ENCODE data around the gene ZNF141. TPM values are rescaled to one million over a fixed set of nuclear protein-coding genes. Genes with fewer than 3 reads are reported as not detected.

Gene ZNF141
- total RNA-seq, 1 experiment from 2014 or later, result not detected

- TF ChIP-seq, protein P1, sequence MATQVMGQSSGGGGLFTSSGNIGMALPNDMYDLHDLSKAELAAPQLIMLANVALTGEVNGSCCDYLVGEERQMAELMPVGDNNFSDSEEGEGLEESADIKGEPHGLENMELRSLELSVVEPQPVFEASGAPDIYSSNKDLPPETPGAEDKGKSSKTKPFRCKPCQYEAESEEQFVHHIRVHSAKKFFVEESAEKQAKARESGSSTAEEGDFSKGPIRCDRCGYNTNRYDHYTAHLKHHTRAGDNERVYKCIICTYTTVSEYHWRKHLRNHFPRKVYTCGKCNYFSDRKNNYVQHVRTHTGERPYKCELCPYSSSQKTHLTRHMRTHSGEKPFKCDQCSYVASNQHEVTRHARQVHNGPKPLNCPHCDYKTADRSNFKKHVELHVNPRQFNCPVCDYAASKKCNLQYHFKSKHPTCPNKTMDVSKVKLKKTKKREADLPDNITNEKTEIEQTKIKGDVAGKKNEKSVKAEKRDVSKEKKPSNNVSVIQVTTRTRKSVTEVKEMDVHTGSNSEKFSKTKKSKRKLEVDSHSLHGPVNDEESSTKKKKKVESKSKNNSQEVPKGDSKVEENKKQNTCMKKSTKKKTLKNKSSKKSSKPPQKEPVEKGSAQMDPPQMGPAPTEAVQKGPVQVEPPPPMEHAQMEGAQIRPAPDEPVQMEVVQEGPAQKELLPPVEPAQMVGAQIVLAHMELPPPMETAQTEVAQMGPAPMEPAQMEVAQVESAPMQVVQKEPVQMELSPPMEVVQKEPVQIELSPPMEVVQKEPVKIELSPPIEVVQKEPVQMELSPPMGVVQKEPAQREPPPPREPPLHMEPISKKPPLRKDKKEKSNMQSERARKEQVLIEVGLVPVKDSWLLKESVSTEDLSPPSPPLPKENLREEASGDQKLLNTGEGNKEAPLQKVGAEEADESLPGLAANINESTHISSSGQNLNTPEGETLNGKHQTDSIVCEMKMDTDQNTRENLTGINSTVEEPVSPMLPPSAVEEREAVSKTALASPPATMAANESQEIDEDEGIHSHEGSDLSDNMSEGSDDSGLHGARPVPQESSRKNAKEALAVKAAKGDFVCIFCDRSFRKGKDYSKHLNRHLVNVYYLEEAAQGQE (IDR thresholded peaks at IDR 0.05; ENCODE audit: insufficient read depth in 1 of 2, low read depth in 2 of 2, low read length in 1 of 2), result no peak
- TF ChIP-seq, protein P2, sequence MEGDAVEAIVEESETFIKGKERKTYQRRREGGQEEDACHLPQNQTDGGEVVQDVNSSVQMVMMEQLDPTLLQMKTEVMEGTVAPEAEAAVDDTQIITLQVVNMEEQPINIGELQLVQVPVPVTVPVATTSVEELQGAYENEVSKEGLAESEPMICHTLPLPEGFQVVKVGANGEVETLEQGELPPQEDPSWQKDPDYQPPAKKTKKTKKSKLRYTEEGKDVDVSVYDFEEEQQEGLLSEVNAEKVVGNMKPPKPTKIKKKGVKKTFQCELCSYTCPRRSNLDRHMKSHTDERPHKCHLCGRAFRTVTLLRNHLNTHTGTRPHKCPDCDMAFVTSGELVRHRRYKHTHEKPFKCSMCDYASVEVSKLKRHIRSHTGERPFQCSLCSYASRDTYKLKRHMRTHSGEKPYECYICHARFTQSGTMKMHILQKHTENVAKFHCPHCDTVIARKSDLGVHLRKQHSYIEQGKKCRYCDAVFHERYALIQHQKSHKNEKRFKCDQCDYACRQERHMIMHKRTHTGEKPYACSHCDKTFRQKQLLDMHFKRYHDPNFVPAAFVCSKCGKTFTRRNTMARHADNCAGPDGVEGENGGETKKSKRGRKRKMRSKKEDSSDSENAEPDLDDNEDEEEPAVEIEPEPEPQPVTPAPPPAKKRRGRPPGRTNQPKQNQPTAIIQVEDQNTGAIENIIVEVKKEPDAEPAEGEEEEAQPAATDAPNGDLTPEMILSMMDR (IDR thresholded peaks at IDR 0.05), result no peak
- TF ChIP-seq TCF7L2 (IDR thresholded peaks at IDR 0.05; ENCODE audit: low read depth, low read length) (no peak), SIN3A (IDR thresholded peaks at IDR 0.05; ENCODE audit: borderline replicate concordance, insufficient read depth, low read depth, low read length) (no peak), POLR2AphosphoS5 (IDR thresholded peaks at IDR 0.05; ENCODE audit: low read depth, low read length) (no peak)
- Histone ChIP-seq H3K27me3 (ENCODE audit: control insufficient read depth, insufficient read depth, low read length) (no peaks in the 10 kb centered on the region), H3K36me3 (ENCODE audit: control insufficient read depth, insufficient read depth, low read length) (no peaks in the 10 kb centered on the region), H3K4me3 (ENCODE audit: low read depth in 2 of 2, low read length in 2 of 2) (no peak overlapping the region), H3K4me1 (ENCODE audit: control insufficient read depth, insufficient read depth, low read length) (no peaks in the 10 kb centered on the region), H3K27ac (ENCODE audit: low read length) (no peak overlapping the region), H3K9me3 (ENCODE audit: control insufficient read depth, insufficient read depth, low read depth, low read length) (no peaks in the 10 kb centered on the region)
- POLR2A ChIA-PET, result no interaction called here
- ATAC-seq (no peak), DNase-seq (ENCODE audit: low read depth, low spot score) (no peak)
- intact Hi-C loops (cut with micrococcal nuclease; ENCODE audit: unreplicated experiment), result no loop called here
- CTCF ChIA-PET, result no interaction called here
- in situ Hi-C loops (cut with HindIII; ENCODE audit: low pct_unique_long_range_greater_than_20kb, low sequenced_read_pairs), result no loop called here
- BruUV-seq (replicated peaks), result no TSS peak
Measured at GRCh38 chr4:306551-306961, 31.1 kb upstream of the ZNF141 start.

- Histone ChIP-seq H3K9me3 (ENCODE audit: control insufficient read depth, insufficient read depth, low read depth, low read length) (no peaks in the 10 kb centered on the region), H3K27me3 (ENCODE audit: control insufficient read depth, insufficient read depth, low read length) (no peaks in the 10 kb centered on the region), H3K27ac (ENCODE audit: low read length) (no peak overlapping the region), H3K4me3 (ENCODE audit: low read depth in 2 of 2, low read length in 2 of 2) (no peak overlapping the region), H3K4me1 (ENCODE audit: control insufficient read depth, insufficient read depth, low read length) (no peaks in the 10 kb centered on the region), H3K36me3 (ENCODE audit: control insufficient read depth, insufficient read depth, low read length) (no peaks in the 10 kb centered on the region)
- ATAC-seq (no peak), DNase-seq (ENCODE audit: low read depth, low spot score) (no peak)
- in situ Hi-C loops (cut with HindIII; ENCODE audit: low pct_unique_long_range_greater_than_20kb, low sequenced_read_pairs) (no loop called here), intact Hi-C loops (cut with micrococcal nuclease; ENCODE audit: unreplicated experiment) (no loop called here)
- BruUV-seq (replicated peaks), result no TSS peak
- POLR2A ChIA-PET, result no interaction called here
- TF ChIP-seq, protein P1 (IDR thresholded peaks at IDR 0.05; ENCODE audit: insufficient read depth in 1 of 2, low read depth in 2 of 2, low read length in 1 of 2), result no peak
- TF ChIP-seq POLR2AphosphoS5 (IDR thresholded peaks at IDR 0.05; ENCODE audit: low read depth, low read length) (no peak), TCF7L2 (IDR thresholded peaks at IDR 0.05; ENCODE audit: low read depth, low read length) (no peak)
- CTCF ChIA-PET, result no interaction called here
Measured at GRCh38 chr4:309807-310206, 27.8 kb upstream of the ZNF141 start.
